MCF 10A (cell line): ENCODE results near the gene RPTOR. TPM values are rescaled to one million over a fixed set of nuclear protein-coding genes. Genes with fewer than 3 reads are reported as not detected.
A peak's percentile ranks its signal among the peaks of the same experiment; 100 is the strongest.

Experiments
- BruUV-seq: library from RNA; stranded (reverse); fragments of 400-500 nt; replicated peaks from 2 replicates; lab custom pipeline; 2021; lab: Mats Ljungman, UMichigan
- CTCF ChIA-PET: fragments of 300-600 bp; sonication (Branson Sonifier 250); formaldehyde crosslinking; extraction: SDS; loops from one replicate; lab custom pipeline; 2021; ENCODE audit warnings: antibody characterized with exemption, inconsistent platforms; lab: Yijun Ruan, JAX
- POLR2A ChIA-PET: fragments of 300-600, 350-650 bp; sonication (Branson Sonifier 250); formaldehyde crosslinking; extraction: SDS; loops from one replicate; lab custom pipeline; 2020; ENCODE audit warnings: antibody characterized with exemption, inconsistent platforms; lab: Yijun Ruan, JAX
- DNase-seq: peaks from one replicate; pipeline ENCODE4 v3.0.0-alpha.2; 2018; ENCODE audit not compliant: unreplicated experiment
- H3K27ac Mint-ChIP-seq: one replicate; pipeline ENCODE4 v1.8.0; 2022; ENCODE audit warnings: mild to moderate bottlenecking, low read depth, mixed read lengths; ENCODE audit not compliant: unreplicated experiment
- H3K27me3 Mint-ChIP-seq: one replicate; pipeline ENCODE4 v1.8.0; 2022; ENCODE audit warnings: mixed read lengths; ENCODE audit not compliant: insufficient read depth, unreplicated experiment
- H3K36me3 Mint-ChIP-seq: one replicate; pipeline ENCODE4 v1.8.0; 2022; ENCODE audit warnings: mild to moderate bottlenecking, moderate library complexity, mixed read lengths; ENCODE audit not compliant: insufficient read depth, unreplicated experiment
- H3K4me1 Mint-ChIP-seq: one replicate; pipeline ENCODE4 v1.8.0; 2022; ENCODE audit warnings: mixed read lengths; ENCODE audit not compliant: insufficient read depth, unreplicated experiment
- H3K4me3 Mint-ChIP-seq: one replicate; pipeline ENCODE4 v1.8.0; 2022; ENCODE audit warnings: mild to moderate bottlenecking, moderate library complexity, mixed read lengths; ENCODE audit not compliant: unreplicated experiment
- H3K9me3 Mint-ChIP-seq: one replicate; pipeline ENCODE4 v1.8.0; 2022; ENCODE audit warnings: mixed read lengths; ENCODE audit not compliant: unreplicated experiment
- intact Hi-C: fragments of 100-400 bp; cut with micrococcal nuclease; formaldehyde crosslinking; loops from 2 replicates; pipeline ENCODE4 v1.14.1; 2022
- total RNA-seq: library from RNA; stranded (reverse); gene quantifications from 2 replicates; pipeline ENCODE4 v1.2.3, GENCODE V29; 2022
- TF ChIP-seq, protein P1 (sequence below): fragments of 200-600 bp; IDR thresholded peaks from one replicate; pipeline ENCODE4 v1.8.0; 2022; ENCODE audit warnings: antibody characterized with exemption, mild to moderate bottlenecking; ENCODE audit not compliant: unreplicated experiment

The RPTOR gene
- total RNA-seq, 1 experiment from 2014 or later: 41.3 TPM

DNA sequence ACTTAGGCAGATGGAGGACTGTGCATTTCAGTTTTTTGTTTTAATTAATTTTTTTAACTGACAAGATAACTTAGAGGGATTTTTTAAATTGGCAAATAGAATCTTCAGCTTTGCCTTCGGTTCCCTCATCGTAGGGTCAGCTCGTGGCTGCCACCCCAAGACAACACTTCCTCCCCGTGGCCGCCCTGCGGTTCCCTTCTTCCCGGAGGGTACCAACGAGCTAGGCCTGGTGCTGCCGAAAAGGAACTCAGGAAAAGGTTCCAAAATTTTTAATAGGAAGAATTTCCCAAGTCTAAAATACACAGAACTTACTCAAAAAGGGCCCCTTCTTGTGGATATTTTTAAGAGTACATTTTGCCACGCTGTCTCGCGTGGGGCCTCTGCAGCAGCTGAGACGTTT, 236.6 kb downstream of the RPTOR start:
- intact Hi-C loops: no loop called here
- CTCF ChIA-PET: no interaction called here
- H3K27me3 Mint-ChIP-seq: no peaks in the 10 kb centered on the region

DNA sequence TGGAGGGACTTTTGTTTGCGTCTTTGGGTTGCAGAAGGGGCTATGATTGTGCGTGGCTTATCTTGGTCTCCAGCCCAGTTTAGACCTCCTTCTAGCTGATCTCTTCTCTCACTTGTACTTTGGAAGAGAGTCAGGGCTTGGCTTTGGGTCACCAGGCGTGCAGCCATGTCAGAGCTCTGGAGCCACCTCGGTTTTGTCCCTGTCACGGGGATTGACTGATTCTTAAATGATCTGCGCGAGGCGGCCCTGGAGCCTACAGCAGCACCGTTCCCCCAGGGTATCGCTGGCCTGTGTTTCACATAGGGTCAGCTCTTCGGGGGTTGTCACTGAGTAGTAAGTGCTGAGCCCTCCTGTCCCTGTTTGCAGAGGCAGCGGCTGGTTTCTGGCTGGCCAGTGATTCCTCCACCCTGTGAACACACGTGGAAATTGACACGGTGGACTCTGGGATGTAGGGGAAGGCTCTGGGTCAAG, 237.2 kb downstream of the RPTOR start:
- no TSS peak for BruUV-seq
- TF ChIP-seq, protein P1, sequence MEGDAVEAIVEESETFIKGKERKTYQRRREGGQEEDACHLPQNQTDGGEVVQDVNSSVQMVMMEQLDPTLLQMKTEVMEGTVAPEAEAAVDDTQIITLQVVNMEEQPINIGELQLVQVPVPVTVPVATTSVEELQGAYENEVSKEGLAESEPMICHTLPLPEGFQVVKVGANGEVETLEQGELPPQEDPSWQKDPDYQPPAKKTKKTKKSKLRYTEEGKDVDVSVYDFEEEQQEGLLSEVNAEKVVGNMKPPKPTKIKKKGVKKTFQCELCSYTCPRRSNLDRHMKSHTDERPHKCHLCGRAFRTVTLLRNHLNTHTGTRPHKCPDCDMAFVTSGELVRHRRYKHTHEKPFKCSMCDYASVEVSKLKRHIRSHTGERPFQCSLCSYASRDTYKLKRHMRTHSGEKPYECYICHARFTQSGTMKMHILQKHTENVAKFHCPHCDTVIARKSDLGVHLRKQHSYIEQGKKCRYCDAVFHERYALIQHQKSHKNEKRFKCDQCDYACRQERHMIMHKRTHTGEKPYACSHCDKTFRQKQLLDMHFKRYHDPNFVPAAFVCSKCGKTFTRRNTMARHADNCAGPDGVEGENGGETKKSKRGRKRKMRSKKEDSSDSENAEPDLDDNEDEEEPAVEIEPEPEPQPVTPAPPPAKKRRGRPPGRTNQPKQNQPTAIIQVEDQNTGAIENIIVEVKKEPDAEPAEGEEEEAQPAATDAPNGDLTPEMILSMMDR: no peak
- intact Hi-C loops: no loop called here
- no peak overlapping the region for H3K4me3 Mint-ChIP-seq
- no peaks in the 10 kb centered on the region for H3K27me3 Mint-ChIP-seq
- ChIA-PET CTCF (no interaction called here), POLR2A (no interaction called here)
- H3K27ac Mint-ChIP-seq: no peak overlapping the region
- no peaks in the 10 kb centered on the region for H3K9me3 Mint-ChIP-seq
- H3K4me1 Mint-ChIP-seq: peaks cover 7% of the 10 kb centered on the region
- DNase-seq: no peak
- peaks cover 21% of the 10 kb centered on the region for H3K36me3 Mint-ChIP-seq

More for the DNA sequence above, 236.6 kb downstream of the RPTOR start:
- no peak for DNase-seq
- H3K9me3 Mint-ChIP-seq: no peaks in the 10 kb centered on the region
- BruUV-seq: no TSS peak
- peaks cover 7% of the 10 kb centered on the region for H3K4me1 Mint-ChIP-seq
- peaks cover 26% of the 10 kb centered on the region for H3K36me3 Mint-ChIP-seq
- H3K4me3 Mint-ChIP-seq: no peak overlapping the region
- H3K27ac Mint-ChIP-seq: no peak overlapping the region
- TF ChIP-seq, protein P1: no peak
- POLR2A ChIA-PET: interaction anchor here (0.7 kb wide), 1 partner anchor 58 kb away, joined by 3 read pairs; no protein-coding TSS in a partner anchor

DNA sequence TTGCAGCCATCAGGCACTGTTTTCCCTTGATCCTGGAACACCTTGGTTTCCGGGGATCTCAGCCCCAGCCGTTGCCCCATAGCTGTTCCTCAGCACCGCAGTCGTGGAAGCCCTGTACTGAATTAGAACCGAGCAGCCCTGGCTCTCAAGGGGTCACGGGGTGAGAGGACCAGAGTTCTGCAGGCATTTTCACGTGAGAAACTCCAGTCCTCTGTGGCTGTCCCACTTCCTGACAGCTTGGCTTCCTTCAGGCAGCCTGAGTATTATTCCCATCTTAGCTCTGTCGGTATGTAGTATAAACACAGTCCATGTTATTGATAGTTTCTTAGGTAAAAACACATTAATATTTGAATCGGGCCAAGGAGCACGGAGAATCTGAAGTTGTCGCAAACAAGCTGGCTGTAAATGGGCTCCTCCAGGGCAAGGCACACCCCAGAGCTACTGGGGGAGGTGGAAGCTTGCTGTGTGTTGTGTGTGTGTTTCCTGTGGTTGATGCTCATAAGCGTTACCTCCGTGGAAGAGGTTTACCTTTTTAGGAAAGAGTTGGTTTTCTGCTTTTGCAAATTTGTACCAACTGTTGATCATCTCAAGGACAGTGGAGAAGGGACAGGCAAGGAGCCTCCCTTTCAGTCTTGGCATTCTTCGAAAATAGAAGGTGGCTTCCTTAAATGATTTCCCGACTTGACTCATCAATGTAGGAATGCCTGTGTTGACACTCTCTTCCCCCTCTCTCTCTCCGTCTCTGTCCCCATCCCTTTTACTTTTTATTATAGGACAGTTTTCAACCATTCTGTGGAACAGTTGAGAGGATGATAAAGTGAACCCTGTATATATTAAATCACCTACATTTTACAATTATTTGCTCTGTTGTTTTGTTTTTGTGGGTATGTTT, 238.1 kb downstream of the RPTOR start:
- intact Hi-C loops: no loop called here
- peak; percentile 21 for DNase-seq
- H3K4me3 Mint-ChIP-seq: no peak overlapping the region
- BruUV-seq: no TSS peak
- H3K9me3 Mint-ChIP-seq: no peaks in the 10 kb centered on the region
- ChIA-PET CTCF (interaction anchor here (0.5 to 0.8 kb wide), 3 partner anchors 62 to 224 kb away, joined by 3 to 4 read pairs (median 3); no protein-coding TSS in a partner anchor), POLR2A (no interaction called here)
- TF ChIP-seq, protein P1: no peak
- H3K4me1 Mint-ChIP-seq: peaks cover 7% of the 10 kb centered on the region
- no peaks in the 10 kb centered on the region for H3K27me3 Mint-ChIP-seq
- peaks cover 11% of the 10 kb centered on the region for H3K36me3 Mint-ChIP-seq
- no peak overlapping the region for H3K27ac Mint-ChIP-seq

DNA sequence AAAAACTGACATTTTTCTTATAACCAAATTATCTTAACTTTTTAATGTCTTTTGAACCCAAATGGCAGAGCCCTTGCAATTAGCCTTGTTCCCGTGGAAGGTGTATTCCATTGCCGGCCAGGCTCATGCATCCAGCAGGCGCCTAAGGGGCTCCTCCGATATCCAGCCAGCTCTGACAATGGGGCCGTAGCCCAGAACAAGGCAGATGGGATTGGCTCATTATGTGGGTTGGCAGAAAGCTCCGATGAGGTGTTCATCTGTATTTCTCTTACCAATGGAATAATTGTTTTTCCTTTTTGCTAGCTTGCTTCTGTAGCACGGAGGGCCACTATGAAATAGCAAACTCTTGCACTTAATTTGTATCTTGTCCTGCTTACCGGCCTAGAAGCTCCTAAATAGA, 238.8 kb downstream of the RPTOR start:
- POLR2A ChIA-PET: no interaction called here
- Mint-ChIP-seq H3K4me3 (no peak overlapping the region), H3K36me3 (peaks cover 7% of the 10 kb centered on the region), H3K27me3 (no peaks in the 10 kb centered on the region), H3K4me1 (peaks cover 11% of the 10 kb centered on the region), H3K27ac (no peak overlapping the region), H3K9me3 (no peaks in the 10 kb centered on the region)
- TF ChIP-seq, protein P1: no peak
- CTCF ChIA-PET: interaction anchor here (0.5 to 0.8 kb wide), 4 partner anchors 61 to 224 kb away, joined by 3 to 4 read pairs (median 3); no protein-coding TSS in a partner anchor
- DNase-seq: no peak
- intact Hi-C loops: no loop called here
- no TSS peak for BruUV-seq
